ENCODE measurements around the gene MPZL1. TPM values are rescaled to one million over a fixed set of nuclear protein-coding genes. Genes with fewer than 3 reads are reported as not detected.

The MPZL1 gene
- total and polyA plus RNA-seq, 2 of the 13 experiments (the other 11 are each of a cell fraction or from before 2014, with no cell fraction given): 38.0 to 68.7 TPM

- in situ Hi-C loops (cut with HindIII; ENCODE audit: extremely low pct_ligation_motif_present, low pct_unique_long_range_greater_than_20kb) (no loop called here), intact Hi-C loops (cut with micrococcal nuclease; ENCODE audit: unreplicated experiment) (no loop called here)
- ATAC-seq (no peak), FAIRE-seq (no peak), DNase-seq (ENCODE audit: low spot score) (no peak)
- Histone ChIP-seq H2AFZ (ENCODE audit: low read length) (no peak overlapping the region), H3K4me1 (ENCODE audit: insufficient read depth, low read length) (peaks cover 15% of the 10 kb centered on the region), H3K4me3 (replicated peaks in 1 of 3; ENCODE audit: insufficient read depth in 1 of 3, low read depth in 2 of 3, low read length in 3 of 3) (no peak overlapping the region), H3K27ac (ENCODE audit: extremely low read length, insufficient read depth, low read length) (no peak overlapping the region), H3K9ac (ENCODE audit: insufficient read depth, low read depth, low read length) (no peak overlapping the region), H3K79me2 (ENCODE audit: insufficient read depth, low read length) (no peaks in the 10 kb centered on the region), H3K4me2 (ENCODE audit: low read depth, low read length) (no peak overlapping the region), H3K27me3 (ENCODE audit: control insufficient read depth in 1 of 2, insufficient read depth in 2 of 2, low read length in 2 of 2) (peaks cover 0 to 16% of the 10 kb centered on the region in 2 experiments; a peak in 3 of 5 replicates), H3K36me3 (replicated peaks in 1 of 2; ENCODE audit: control insufficient read depth in 1 of 2, insufficient read depth in 2 of 2, low read length in 2 of 2) (no peaks in the 10 kb centered on the region), H3K9me3 (ENCODE audit: low read length) (no peaks in the 10 kb centered on the region), H4K20me1 (ENCODE audit: insufficient read depth, low read length) (no peaks in the 10 kb centered on the region)
- ChIA-PET CTCF (ENCODE audit: low intra/inter-chr PET ratio, low total read pairs) (no interaction called here), POLR2A (no interaction called here)
- WGBS (ENCODE audit: low lambda C conversion rate): 16% methylated on average over 6 of the region's 6 CpGs
- no TSS peak for BruUV-seq (replicated peaks)
- no peak for TF ChIP-seq TBP (CRISPR knock-in tag; IDR thresholded peaks at IDR 0.05)
- no peak for TF ChIP-seq SIN3A (IDR thresholded peaks at IDR 0.05; ENCODE audit: borderline replicate concordance, low read depth, low read length)
- no peak for TF ChIP-seq ZFP62 (CRISPR knock-in tag; IDR thresholded peaks at IDR 0.05)
- no peak for TF ChIP-seq CEBPB (IDR thresholded peaks at IDR 0.05; ENCODE audit: borderline replicate concordance, low read depth, low read length)
- no peak for TF ChIP-seq NFKBIZ (CRISPR knock-in tag; IDR thresholded peaks at IDR 0.05)
- TF ChIP-seq ZBTB37 (CRISPR knock-in tag; IDR thresholded peaks at IDR 0.05): no peak
- no peak for TF ChIP-seq ZNF18 (CRISPR knock-in tag; IDR thresholded peaks at IDR 0.05; ENCODE audit: insufficient replicate concordance)
- no peak for TF ChIP-seq FUBP1 (CRISPR knock-in tag; IDR thresholded peaks at IDR 0.05; ENCODE audit: borderline replicate concordance)
- TF ChIP-seq ZNF460 (CRISPR knock-in tag; IDR thresholded peaks at IDR 0.05; ENCODE audit: borderline replicate concordance): no peak
- TF ChIP-seq SP4 (CRISPR knock-in tag; IDR thresholded peaks at IDR 0.05): no peak
- no peak for TF ChIP-seq ESRRA (CRISPR knock-in tag; IDR thresholded peaks at IDR 0.05; ENCODE audit: low read depth)
- TF ChIP-seq ZNF281 (CRISPR knock-in tag; IDR thresholded peaks at IDR 0.05; ENCODE audit: borderline replicate concordance): no peak
- no peak for TF ChIP-seq ZNF512 (CRISPR knock-in tag; IDR thresholded peaks at IDR 0.05)
Observed at GRCh38 chr1:167683226-167683625, 38.6 kb upstream of the MPZL1 start.
